WI38 (cell line): ENCODE results near the gene RPL18.

Source experiments
- H3K4me3 ChIP-seq: 2 replicates; pipeline ENCODE4 v1.5.1; 2011; ENCODE audit warnings: low read depth, mild to moderate bottlenecking, control low read depth, low read length
- TF ChIP-seq, protein P1 (sequence below): IDR thresholded peaks from 2 replicates; pipeline ENCODE4 v1.5.1; 2012; ENCODE audit warnings: low read depth, mild to moderate bottlenecking, control low read depth, low read length

The RPL18 gene

DNA sequence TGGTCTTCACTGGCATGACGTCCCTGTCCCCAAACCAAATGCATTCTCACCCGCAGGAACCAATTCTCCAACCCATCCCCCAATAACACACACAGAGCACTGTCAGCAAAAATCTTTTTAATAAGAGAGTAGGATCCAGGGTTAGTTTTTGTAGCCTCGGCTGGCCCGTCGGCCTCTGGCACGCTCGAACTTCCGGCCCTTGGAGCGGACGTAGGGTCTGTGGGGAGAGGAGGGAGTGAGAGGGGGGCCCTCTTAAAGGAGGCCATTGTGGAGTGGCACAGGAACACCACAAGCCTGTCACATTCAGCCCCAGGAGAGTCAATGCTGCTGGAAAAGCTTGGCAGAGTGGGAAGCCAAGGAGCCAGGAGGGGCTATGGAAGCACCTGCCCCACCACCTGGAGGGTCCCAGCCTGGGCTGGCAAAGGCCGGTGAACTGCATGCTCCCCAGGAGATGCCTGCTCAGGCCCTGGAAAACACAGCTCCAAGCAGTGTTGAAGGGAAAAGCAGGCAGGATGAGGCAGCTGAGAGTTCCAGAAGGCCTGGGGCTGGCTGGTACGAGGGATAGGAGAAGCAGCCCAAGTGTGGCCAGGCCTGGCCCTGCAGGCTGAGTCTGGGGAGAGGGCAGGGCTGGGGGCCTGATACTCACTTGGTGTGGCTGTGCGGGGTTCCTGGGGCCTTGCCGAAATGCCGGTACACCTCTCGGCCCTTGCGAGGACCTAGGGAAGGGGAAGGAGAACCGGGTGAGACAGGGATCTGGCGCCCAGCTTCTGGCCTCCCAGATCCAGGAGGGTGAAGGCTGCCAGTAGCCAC, 3.5 kb downstream of the RPL18 start:
- TF ChIP-seq, protein P1, sequence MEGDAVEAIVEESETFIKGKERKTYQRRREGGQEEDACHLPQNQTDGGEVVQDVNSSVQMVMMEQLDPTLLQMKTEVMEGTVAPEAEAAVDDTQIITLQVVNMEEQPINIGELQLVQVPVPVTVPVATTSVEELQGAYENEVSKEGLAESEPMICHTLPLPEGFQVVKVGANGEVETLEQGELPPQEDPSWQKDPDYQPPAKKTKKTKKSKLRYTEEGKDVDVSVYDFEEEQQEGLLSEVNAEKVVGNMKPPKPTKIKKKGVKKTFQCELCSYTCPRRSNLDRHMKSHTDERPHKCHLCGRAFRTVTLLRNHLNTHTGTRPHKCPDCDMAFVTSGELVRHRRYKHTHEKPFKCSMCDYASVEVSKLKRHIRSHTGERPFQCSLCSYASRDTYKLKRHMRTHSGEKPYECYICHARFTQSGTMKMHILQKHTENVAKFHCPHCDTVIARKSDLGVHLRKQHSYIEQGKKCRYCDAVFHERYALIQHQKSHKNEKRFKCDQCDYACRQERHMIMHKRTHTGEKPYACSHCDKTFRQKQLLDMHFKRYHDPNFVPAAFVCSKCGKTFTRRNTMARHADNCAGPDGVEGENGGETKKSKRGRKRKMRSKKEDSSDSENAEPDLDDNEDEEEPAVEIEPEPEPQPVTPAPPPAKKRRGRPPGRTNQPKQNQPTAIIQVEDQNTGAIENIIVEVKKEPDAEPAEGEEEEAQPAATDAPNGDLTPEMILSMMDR: no peak
- H3K4me3 ChIP-seq: no peak overlapping the region

DNA sequence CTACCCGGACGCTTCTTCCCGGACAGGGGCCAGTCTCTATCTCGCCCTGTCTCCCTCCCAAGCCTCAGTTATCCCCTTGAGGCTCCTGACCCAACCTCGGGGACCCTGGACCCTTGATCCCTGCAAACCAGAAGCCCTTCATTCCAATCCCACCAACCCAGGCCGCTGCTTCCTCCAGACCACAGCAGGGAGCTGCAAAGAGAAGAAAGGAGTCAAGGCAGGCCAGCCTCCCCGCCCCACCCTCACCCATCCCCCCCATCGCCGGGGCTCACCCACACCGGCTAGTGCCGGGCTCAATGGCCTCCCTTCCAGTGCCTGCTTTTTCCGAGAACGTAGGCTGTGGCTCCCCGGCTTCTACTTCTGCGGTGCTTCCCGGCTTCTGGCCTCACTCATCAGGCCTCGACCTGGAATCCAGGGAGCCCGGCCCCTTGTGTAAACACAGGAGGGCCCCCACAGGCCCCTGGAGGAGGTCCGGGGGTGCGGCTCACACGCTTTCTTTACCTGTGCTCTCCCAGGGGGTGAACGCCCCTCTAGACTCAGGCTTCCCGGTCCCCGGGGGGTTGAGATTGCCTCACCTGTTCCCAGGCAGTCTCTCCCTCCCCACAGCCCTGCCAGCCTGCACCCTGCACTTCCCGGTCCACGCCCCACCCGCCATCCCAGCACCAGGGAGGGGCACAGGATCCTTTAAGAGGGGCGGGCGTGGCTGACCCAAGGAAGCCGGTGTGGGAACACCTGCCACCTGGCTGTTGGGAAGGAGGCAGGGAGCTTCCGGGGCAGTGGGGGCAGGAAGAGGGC, 4.3 kb downstream of the RPL18 start, which contains the start of gene FAM83E:
TSS of gene FAM83E (minus strand) at position 641 of the 795 bp plus-strand sequence. CDS start 1,704 bp downstream, outside the sequence.
- TF ChIP-seq, protein P1: no peak
- no peak within 1 kb of the TSS for H3K4me3 ChIP-seq

DNA sequence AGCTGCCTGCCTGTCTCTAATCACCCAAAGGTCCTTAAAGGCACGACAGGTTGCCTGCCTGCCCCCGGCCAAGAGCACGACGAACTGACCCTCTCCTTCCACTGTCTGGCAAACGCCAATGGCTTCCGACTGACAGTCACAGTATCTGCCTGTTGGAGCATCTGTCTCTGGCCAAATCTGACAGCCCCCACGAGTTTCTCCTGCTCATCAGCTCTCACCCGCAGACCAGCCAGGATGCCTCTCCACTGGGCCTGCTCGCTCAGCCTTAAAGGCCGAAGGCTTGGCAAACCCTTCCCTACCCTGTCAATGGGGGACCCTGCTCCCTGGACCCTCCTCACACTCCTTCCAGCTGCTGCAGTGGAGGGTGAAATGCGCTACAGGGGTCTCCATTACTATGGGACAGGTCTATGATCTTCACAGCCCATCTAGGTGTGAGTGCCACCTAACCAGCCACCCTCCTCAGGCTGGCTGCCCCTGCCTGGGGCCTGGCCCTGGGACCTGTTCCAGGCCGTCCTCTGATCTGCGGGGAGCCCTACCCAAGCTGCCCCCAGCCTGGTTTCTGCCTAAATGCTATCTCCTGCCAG, 5.0 kb downstream of the RPL18 start:
- no peak overlapping the region for H3K4me3 ChIP-seq

DNA sequence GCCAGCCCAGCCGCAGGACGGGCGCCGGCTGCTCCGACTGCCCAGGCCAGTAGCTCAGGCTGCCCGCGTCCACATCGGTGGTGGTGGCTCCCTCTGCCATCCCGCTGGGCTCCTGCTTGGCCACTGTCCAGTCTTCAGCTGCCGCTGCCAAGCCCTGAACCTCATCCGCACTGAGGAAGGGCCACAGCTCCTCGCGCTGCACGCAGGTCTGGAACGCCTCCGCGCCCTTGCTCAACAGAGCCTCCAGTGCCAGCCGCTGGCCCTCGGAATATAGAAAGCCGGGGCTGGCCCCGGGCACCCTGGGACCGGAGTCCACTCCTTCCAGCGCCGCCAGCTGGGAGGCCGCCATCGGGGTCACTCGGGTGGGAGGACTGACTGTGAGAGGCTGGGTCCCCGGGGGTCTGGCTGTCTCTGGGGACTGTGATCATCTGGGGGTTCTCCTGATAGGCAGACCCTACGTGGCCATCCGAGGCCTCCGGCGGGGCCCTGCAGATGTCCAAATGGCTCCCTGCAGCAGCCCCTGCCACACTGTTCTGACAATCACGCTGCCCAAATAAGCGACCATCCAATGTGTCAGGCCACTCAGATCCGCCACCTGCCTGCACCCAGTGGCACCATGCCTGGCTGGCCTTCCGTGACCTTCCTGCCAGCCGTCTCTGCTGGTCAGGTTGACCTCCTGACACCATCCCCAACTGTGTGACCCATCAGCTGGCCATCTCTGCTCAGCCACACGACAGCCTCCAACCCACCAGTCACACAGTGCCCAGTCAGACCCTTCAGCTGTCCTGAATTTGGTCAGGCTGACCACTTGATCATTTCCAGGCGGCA, 5.7 kb downstream of the RPL18 start:
- TF ChIP-seq, protein P1: no peak
- H3K4me3 ChIP-seq: no peak overlapping the region

More for the DNA sequence above, 5.0 kb downstream of the RPL18 start:
- TF ChIP-seq, protein P1: no peak

DNA sequence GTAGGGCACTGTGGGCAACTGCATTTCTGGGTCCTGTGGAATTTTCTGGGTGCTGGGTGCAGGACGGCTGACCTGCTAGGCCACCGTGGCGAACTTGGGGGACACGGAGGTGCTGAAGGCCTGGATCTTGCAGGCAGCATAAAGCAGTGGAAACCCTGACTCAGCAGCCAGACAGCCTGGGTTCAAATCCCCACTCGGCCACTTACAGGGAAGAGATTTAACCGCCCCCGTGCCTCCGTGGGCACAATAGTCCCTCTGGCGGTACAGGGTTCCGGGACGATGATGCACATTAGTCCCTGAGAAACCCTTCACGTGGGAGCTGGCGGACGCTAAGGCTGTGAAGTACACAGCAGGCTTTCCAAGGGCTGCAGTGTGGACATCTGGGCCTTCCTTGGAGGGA, 7.1 kb downstream of the RPL18 start:
- no peak overlapping the region for H3K4me3 ChIP-seq
- TF ChIP-seq, protein P1: no peak

DNA sequence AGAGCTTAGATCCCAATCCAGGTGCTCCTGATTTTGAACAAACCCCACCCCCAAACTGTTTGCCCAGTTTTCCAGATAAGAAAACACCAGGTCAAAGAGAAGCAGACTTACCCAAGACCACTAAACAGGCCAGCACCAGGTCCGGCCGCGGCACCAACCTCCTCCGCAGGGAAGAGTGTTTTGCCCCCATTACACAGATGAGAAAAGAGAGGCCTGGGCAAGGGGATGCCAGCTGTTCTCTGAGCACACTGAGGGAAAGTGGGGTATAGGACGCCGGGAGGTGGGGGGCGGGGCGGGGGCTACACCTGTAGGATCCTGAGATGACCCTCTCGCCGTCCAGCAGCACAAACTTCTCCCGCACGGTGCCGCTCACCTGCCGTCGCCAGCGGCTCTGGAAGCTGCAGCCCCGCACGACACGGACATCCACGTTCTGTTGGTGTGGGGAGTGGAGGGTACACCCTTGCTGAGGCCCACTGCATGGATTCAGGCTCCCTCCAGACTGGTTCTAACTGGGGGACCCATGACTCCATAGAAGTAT, 9.3 kb downstream of the RPL18 start:
- TF ChIP-seq, protein P1: no peak

More for the DNA sequence above, 9.3 kb downstream of the RPL18 start:
- no peak overlapping the region for H3K4me3 ChIP-seq
